GM10847 (cell line): ENCODE measurements around the gene ANKRD42.

Experiments used
- POLR2A ChIP-seq: IDR thresholded peaks from 2 replicates; pipeline ENCODE4 v1.6.1; 2011; ENCODE audit not compliant: insufficient read length; ENCODE audit errors: extremely low read depth

ANKRD42 gene

GRCh38 chr11:83193315-83194280, at the start of gene ANKRD42:
TSS of gene ANKRD42 (plus strand) at chr11:83193712. CDS start at chr11:83194671, 959 bp downstream.
- TF ChIP-seq POLR2A, result peak; percentile 46

GRCh38 chr11:83147895-83148294, 45.6 kb upstream of the ANKRD42 start:
- no peak for TF ChIP-seq POLR2A

GRCh38 chr11:83150450-83150849, 43.1 kb upstream of the ANKRD42 start:
- TF ChIP-seq POLR2A, result no peak

GRCh38 chr11:83151274-83151977, 42.1 kb upstream of the ANKRD42 start:
- TF ChIP-seq POLR2A, result no peak

- TF ChIP-seq POLR2A, result no peak
These were observed 41.2 kb upstream of the ANKRD42 start for GRCh38 chr11:83152264-83152663.

- no peak for TF ChIP-seq POLR2A
These were observed 39.7 kb upstream of the ANKRD42 start for GRCh38 chr11:83153764-83154163.

- peak; percentile 45 for TF ChIP-seq POLR2A
These were observed 37.1 kb upstream of the ANKRD42 start for GRCh38 chr11:83156144-83156995.

- TF ChIP-seq POLR2A, result peak; percentile 97
These were observed 36.4 kb upstream of the ANKRD42 start, which contains the start of gene PCF11 for GRCh38 chr11:83156996-83157593. TSS of gene PCF11 (plus strand) at chr11:83157131. CDS start at chr11:83157440, 309 bp downstream.

GRCh38 chr11:83157594-83158356, 35.7 kb upstream of the ANKRD42 start:
- TF ChIP-seq POLR2A, result no peak

GRCh38 chr11:83158357-83158786, 35.1 kb upstream of the ANKRD42 start:
- TF ChIP-seq POLR2A, result no peak

- TF ChIP-seq POLR2A, result no peak
These were observed 34.3 kb upstream of the ANKRD42 start for GRCh38 chr11:83158965-83159901.

GRCh38 chr11:83159902-83160865, 33.3 kb upstream of the ANKRD42 start:
- TF ChIP-seq POLR2A, result no peak
